ENCODE results near the gene OSCAR.
A peak's percentile ranks its signal among the peaks of the same experiment; 100 is the strongest.

Gene OSCAR

GRCh38 chr19:54121259-54121658, 20.7 kb upstream of the OSCAR start:
- DNase-seq (ENCODE audit: extremely low read depth, low read depth): no peak

GRCh38 chr19:54115109-54116063, 14.8 kb upstream of the OSCAR start, which contains the start of the genes PRPF31 and TFPT:
PRPF31 (plus strand) TSS chr19:54115754; CDS start chr19:54118279, 2,525 bp downstream.
TFPT (minus strand) TSS chr19:54115657; CDS start chr19:54115269, 388 bp downstream.
- no peak for TF ChIP-seq CTCF (IDR thresholded peaks at IDR 0.05; ENCODE audit: low read depth, low read length)
- DNase-seq (ENCODE audit: extremely low read depth, low read depth): peak; percentile 88

More at GRCh38 chr19:54121259-54121658, 20.7 kb upstream of the OSCAR start:
- no peak for TF ChIP-seq CTCF (IDR thresholded peaks at IDR 0.05; ENCODE audit: low read depth, low read length)

GRCh38 chr19:54114340-54115108, 13.9 kb upstream of the OSCAR start:
- DNase-seq (ENCODE audit: extremely low read depth, low read depth): no peak
- TF ChIP-seq CTCF (IDR thresholded peaks at IDR 0.05; ENCODE audit: low read depth, low read length): no peak

- no peak for TF ChIP-seq CTCF (IDR thresholded peaks at IDR 0.05; ENCODE audit: low read depth, low read length)
- no peak for DNase-seq (ENCODE audit: extremely low read depth, low read depth)
Measured at GRCh38 chr19:54109651-54110050, 9.0 kb upstream of the OSCAR start.

GRCh38 chr19:54108496-54108895, 7.9 kb upstream of the OSCAR start:
- no peak for TF ChIP-seq CTCF (IDR thresholded peaks at IDR 0.05; ENCODE audit: low read depth, low read length)
- DNase-seq (ENCODE audit: extremely low read depth, low read depth): no peak

GRCh38 chr19:54107876-54108490, 7.4 kb upstream of the OSCAR start:
- TF ChIP-seq CTCF (IDR thresholded peaks at IDR 0.05; ENCODE audit: low read depth, low read length): no peak
- DNase-seq (ENCODE audit: extremely low read depth, low read depth): no peak
